Fibroblast of mammary gland (primary cell): ENCODE measurements around the gene CNPY1.

Experiments
- DNase-seq: peaks from one replicate; pipeline ENCODE4 v3.0.0-alpha.2; 2010; ENCODE audit warnings: low read depth
- H3K4me3 ChIP-seq: 2 replicates; pipeline ENCODE4 v1.5.1; 2011; ENCODE audit warnings: low read depth, mild to moderate bottlenecking, low read length, moderate library complexity; ENCODE audit not compliant: control insufficient read depth
- TF ChIP-seq, protein P1 (sequence below): conservative IDR thresholded peaks from 2 replicates; pipeline ENCODE4 v1.5.1; 2011; ENCODE audit warnings: low read depth, low read length, inconsistent platforms; ENCODE audit not compliant: control insufficient read depth, insufficient read depth

The CNPY1 gene

DNA sequence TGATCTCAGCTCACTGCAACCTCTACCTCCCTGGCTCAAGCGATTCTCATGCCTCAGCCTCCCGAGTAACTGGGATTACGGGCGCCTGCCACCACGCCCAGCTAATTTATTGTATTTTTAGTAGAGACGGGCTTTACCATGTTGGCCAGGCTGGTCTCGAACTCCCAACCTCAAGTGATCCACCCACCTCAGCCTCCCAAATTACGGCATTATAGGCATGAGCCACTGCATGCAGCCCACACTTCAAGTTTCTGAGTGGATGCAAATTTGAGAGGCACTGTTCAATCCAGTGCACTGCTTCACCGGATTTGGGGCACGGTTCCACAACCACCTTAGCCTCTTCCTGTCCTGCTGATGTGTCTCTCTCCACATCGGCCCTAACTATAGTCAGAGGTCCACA, 16.5 kb downstream of the CNPY1 start:
- no peak overlapping the region for H3K4me3 ChIP-seq
- TF ChIP-seq, protein P1, sequence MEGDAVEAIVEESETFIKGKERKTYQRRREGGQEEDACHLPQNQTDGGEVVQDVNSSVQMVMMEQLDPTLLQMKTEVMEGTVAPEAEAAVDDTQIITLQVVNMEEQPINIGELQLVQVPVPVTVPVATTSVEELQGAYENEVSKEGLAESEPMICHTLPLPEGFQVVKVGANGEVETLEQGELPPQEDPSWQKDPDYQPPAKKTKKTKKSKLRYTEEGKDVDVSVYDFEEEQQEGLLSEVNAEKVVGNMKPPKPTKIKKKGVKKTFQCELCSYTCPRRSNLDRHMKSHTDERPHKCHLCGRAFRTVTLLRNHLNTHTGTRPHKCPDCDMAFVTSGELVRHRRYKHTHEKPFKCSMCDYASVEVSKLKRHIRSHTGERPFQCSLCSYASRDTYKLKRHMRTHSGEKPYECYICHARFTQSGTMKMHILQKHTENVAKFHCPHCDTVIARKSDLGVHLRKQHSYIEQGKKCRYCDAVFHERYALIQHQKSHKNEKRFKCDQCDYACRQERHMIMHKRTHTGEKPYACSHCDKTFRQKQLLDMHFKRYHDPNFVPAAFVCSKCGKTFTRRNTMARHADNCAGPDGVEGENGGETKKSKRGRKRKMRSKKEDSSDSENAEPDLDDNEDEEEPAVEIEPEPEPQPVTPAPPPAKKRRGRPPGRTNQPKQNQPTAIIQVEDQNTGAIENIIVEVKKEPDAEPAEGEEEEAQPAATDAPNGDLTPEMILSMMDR: no peak
- DNase-seq: no peak

GRCh38 chr7:155529346-155529745, 17.0 kb downstream of the CNPY1 start:
- no peak for DNase-seq
- H3K4me3 ChIP-seq: no peak overlapping the region
- TF ChIP-seq, protein P1: no peak

- no peak for DNase-seq
- TF ChIP-seq, protein P1: no peak
- no peak overlapping the region for H3K4me3 ChIP-seq
Measured at GRCh38 chr7:155527664-155528063, 18.7 kb downstream of the CNPY1 start.

GRCh38 chr7:155526225-155526624, 20.1 kb downstream of the CNPY1 start:
- DNase-seq: no peak
- no peak overlapping the region for H3K4me3 ChIP-seq
- TF ChIP-seq, protein P1: no peak

DNA sequence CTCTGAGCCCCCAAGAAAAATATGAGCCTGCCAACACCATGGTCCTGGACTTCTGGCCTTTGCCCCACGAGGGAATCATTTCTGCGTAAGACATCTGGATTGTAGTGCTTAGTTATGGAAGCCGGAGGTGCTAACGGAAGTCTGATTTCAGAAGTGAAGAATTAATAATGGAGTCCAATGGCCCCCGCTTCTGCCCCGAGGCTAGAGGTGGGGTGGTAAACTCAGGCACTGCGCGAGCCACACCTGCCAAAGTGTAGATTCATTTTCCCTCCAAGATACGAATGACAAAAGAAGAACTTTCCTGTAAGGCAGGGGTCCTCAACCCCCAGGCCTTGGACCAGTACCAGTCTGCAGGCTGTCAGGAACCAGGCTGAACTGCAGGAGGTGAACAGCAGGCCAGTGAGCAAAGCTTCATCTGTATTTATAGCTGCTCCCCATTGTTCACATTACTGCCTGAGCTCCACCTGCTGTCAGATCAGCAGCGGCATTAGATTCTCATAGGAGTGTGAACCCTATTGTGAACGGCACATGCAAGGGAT, 22.3 kb downstream of the CNPY1 start:
- DNase-seq: no peak
- no peak overlapping the region for H3K4me3 ChIP-seq
- TF ChIP-seq, protein P1: no peak

DNA sequence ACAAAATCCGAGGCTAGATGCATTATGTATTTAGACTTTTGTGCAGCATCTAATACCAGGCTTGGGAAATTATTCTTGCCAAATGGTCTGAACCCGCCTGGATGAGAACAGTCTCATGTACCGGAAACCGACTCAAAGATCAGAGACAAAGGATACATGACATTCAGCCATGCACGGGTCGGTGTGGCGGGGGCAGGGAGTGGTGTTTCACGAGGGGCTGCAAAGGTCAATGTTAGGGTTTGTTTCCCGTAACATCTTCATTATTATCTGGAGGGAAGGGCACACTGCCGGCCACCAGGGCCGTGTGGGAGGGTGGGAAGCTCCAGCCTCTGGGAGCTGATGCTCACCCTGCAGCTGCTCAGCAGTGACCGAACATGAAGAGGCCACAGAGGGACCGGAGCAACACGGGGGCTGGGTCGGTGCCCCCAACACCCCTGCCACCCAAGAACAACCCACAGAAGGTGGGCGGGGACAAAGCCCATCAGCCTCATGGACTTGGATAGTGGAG, 23.1 kb downstream of the CNPY1 start:
- DNase-seq: no peak
- H3K4me3 ChIP-seq: no peak overlapping the region
- TF ChIP-seq, protein P1: no peak
